GM18951 (cell line): ENCODE results near the gene MTHFR.

Experiments
- POLR2A ChIP-seq: IDR thresholded peaks from 4 replicates; pipeline ENCODE4 v1.6.1; 2011; ENCODE audit warnings: mild to moderate bottlenecking; ENCODE audit not compliant: insufficient read length, insufficient read depth; ENCODE audit errors: extremely low read depth
- in situ Hi-C: fragments of 300-500 bp; cut with MboI; formaldehyde crosslinking; loops from one replicate; pipeline ENCODE4 v1.12.0; 2022; ENCODE audit warnings: low sequenced_read_pairs, mixed read lengths, inconsistent platforms; ENCODE audit not compliant: unreplicated experiment

MTHFR gene

GRCh38 chr1:11795238-11795890 is 10.4 kb downstream of the MTHFR start:
- in situ Hi-C loops = no loop called here
- TF ChIP-seq POLR2A = no peak

GRCh38 chr1:11794446-11795237 is 11.1 kb downstream of the MTHFR start:
- TF ChIP-seq POLR2A = no peak
- in situ Hi-C loops = no loop called here

- in situ Hi-C loops = no loop called here
Measured at GRCh38 chr1:11793819-11794218, 11.9 kb downstream of the MTHFR start.

GRCh38 chr1:11792106-11792505 is 13.7 kb downstream of the MTHFR start:
- in situ Hi-C loops = no loop called here
- no peak for TF ChIP-seq POLR2A

More at GRCh38 chr1:11793819-11794218, 11.9 kb downstream of the MTHFR start:
- TF ChIP-seq POLR2A = no peak

- no peak for TF ChIP-seq POLR2A
- in situ Hi-C loops = no loop called here
Measured at GRCh38 chr1:11790880-11791715, 14.7 kb downstream of the MTHFR start.

GRCh38 chr1:11790101-11790879 is 15.5 kb downstream of the MTHFR start:
- no peak for TF ChIP-seq POLR2A
- in situ Hi-C loops = no loop called here

- in situ Hi-C loops = no loop called here
- no peak for TF ChIP-seq POLR2A
Measured at GRCh38 chr1:11789126-11790067, 16.4 kb downstream of the MTHFR start.

GRCh38 chr1:11788549-11789053 is 17.2 kb downstream of the MTHFR start:
- in situ Hi-C loops = no loop called here
- no peak for TF ChIP-seq POLR2A

- in situ Hi-C loops = no loop called here
- TF ChIP-seq POLR2A = no peak
Measured at GRCh38 chr1:11787804-11788436, 17.8 kb downstream of the MTHFR start.

- TF ChIP-seq POLR2A = no peak
- in situ Hi-C loops = no loop called here
Measured at GRCh38 chr1:11787251-11787803, 18.4 kb downstream of the MTHFR start.

GRCh38 chr1:11786168-11786567 is 19.6 kb downstream of the MTHFR start:
- in situ Hi-C loops = no loop called here
- no peak for TF ChIP-seq POLR2A
